Natural killer cell (primary cell): ENCODE results near the gene ZG16. TPM values are rescaled to one million over a fixed set of nuclear protein-coding genes. Genes with fewer than 3 reads are reported as not detected.

ENCODE experiments used
- ATAC-seq, 3 donors: fragments of 150-1000 bp in 2 of 3; fragments of 200-7000 bp in 1 of 3; cut with Tn5 transposase; 1 replicate in 1 of 3; 2 replicates in 2 of 3; pipeline ENCODE4 v1.10.0; 2021; ENCODE audit warnings: mild to moderate bottlenecking in 2 of 3, moderate library complexity in 2 of 3
- DNase-seq, 2 donors: peaks; one replicate each; pipeline versions ENCODE4 v3.0.0 to v3.0.0-alpha.2; 2013 to 2021; ENCODE audit warnings: mixed read lengths in 1 of 2
- H3K27ac ChIP-seq: one replicate; pipeline ENCODE4 v1.5.1; 2013; ENCODE audit warnings: mild to moderate bottlenecking, low read length
- H3K27me3 ChIP-seq: one replicate; pipeline ENCODE4 v1.6.1; 2013; ENCODE audit warnings: low read length; ENCODE audit not compliant: control insufficient read depth, insufficient read depth
- H3K36me3 ChIP-seq: one replicate; pipeline ENCODE4 v1.6.1; 2013; ENCODE audit warnings: low read length; ENCODE audit not compliant: control insufficient read depth, insufficient read depth
- H3K4me1 ChIP-seq: one replicate; pipeline ENCODE4 v1.6.1; 2013; ENCODE audit warnings: low read length; ENCODE audit not compliant: control insufficient read depth, insufficient read depth
- H3K4me3 ChIP-seq: one replicate; pipeline ENCODE4 v1.5.1; 2013; ENCODE audit warnings: low read length
- H3K9me3 ChIP-seq: one replicate; pipeline ENCODE4 v1.6.1; 2013; ENCODE audit warnings: low read length; ENCODE audit not compliant: control insufficient read depth, insufficient read depth
- H3K27ac Mint-ChIP-seq, 2 donors: one replicate each; pipeline ENCODE4 v1.8.0; 2022; ENCODE audit warnings: mild to moderate bottlenecking in 2 of 2, mixed read lengths in 2 of 2, moderate library complexity in 1 of 2
- H3K27me3 Mint-ChIP-seq, 2 donors: one replicate each; pipeline ENCODE4 v1.8.0; 2022; ENCODE audit warnings: low read depth in 2 of 2, mixed read lengths in 2 of 2
- H3K36me3 Mint-ChIP-seq: one replicate; pipeline ENCODE4 v1.8.0; 2022; ENCODE audit warnings: mixed read lengths
- H3K4me1 Mint-ChIP-seq, 2 donors: one replicate each; pipeline ENCODE4 v1.8.0; 2022; ENCODE audit warnings: mixed read lengths in 2 of 2
- H3K4me3 Mint-ChIP-seq: one replicate; pipeline ENCODE4 v1.8.0; 2022; ENCODE audit warnings: mild to moderate bottlenecking, moderate library complexity, mixed read lengths
- H3K9me3 Mint-ChIP-seq, 2 donors: one replicate each; pipeline ENCODE4 v1.8.0; 2022; ENCODE audit warnings: mixed read lengths in 2 of 2
- CTCF ChIP-seq: fragments of 200-600 bp; IDR thresholded peaks from one replicate; pipeline ENCODE4 v1.8.0; 2022; ENCODE audit warnings: antibody characterized with exemption
- WGBS: methylation state at CpG from one replicate; pipeline ENCODE4 v1.1.7; 2013; ENCODE audit warnings: missing lambda C conversion rate; ENCODE audit not compliant: insufficient coverage; 5-methylcytosine and 5-hydroxymethylcytosine counted together
- intact Hi-C: fragments of 100-400 bp; cut with micrococcal nuclease; formaldehyde crosslinking; loops from one replicate; pipeline ENCODE4 v1.14.2; 2022
- total RNA-seq, 4 donors: library from RNA; stranded (reverse); fragments of 120-200 nt in 1 of 4; gene quantifications; one replicate each; pipeline versions ENCODE4 v1.2.3 to v1.2.4, GENCODE V29; 2013 to 2022

Gene ZG16
- total RNA-seq, 3 donors from 2014 or later (not counting 1 experiment from before 2014, with no cell fraction given), result not detected

GRCh38 chr16:29743475-29743826 is 34.6 kb upstream of the ZG16 start:
- no peaks in the 10 kb centered on the region for H3K27me3 Mint-ChIP-seq
- WGBS, result 60% methylated on average over 5 of the region's 5 CpGs
- no peak for DNase-seq
- peaks cover 65 to 89% of the 10 kb centered on the region in 2 donors for H3K4me1 Mint-ChIP-seq
- ATAC-seq, result no peak
- Histone ChIP-seq H3K4me1 (peaks cover 86% of the 10 kb centered on the region), H3K27me3 (no peaks in the 10 kb centered on the region), H3K9me3 (no peaks in the 10 kb centered on the region), H3K4me3 (peak overlapping the region; percentile 100), H3K27ac (peak overlapping the region; percentile 100), H3K36me3 (peaks cover 36% of the 10 kb centered on the region)
- TF ChIP-seq CTCF, result no peak
- no peaks in the 10 kb centered on the region for H3K36me3 Mint-ChIP-seq
- peak overlapping the region; percentile 99 for H3K27ac Mint-ChIP-seq
- H3K9me3 Mint-ChIP-seq, result no peaks in the 10 kb centered on the region
- peak overlapping the region; percentile 100 for H3K4me3 Mint-ChIP-seq
- intact Hi-C loops, result loop anchor here (10.0 kb wide), 1 partner anchor 79 kb away; the partner anchor contains the start of gene SPN

DNA sequence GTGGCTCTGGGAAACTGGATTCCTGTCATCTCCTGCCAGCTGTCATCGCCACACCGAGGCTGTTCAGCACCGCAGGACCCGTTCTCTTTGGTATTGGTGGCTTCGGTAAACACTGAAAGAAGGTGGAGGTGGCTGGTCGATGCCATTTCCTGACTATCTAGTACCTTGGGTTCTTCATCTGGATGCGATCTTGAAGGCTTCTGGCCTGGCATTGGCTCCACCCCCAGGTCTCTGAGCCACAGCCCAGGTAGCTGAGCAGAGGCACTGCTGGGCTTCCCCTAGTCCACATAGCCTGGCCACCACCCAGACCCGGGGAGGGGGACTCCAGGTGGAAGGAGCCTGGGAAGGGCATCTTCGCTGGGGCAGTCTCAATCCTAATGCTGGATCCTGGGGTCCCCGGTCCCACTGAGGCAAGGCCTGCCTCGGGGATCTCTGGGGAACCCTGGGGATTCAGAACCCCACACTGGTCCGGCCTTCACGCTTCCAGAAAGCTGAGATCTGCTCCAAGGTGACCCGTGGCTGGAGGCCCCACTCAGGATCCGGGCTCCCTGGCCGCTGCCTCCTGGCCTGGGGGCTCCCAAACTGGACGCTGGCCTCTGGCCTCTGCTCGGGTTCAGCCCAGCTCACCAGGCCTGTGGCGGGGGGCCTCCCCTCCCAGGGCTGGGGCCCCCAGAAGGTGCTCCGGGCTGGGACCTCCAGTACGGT is 34.1 kb upstream of the ZG16 start:
- peaks cover 85% of the 10 kb centered on the region for H3K4me1 ChIP-seq
- Mint-ChIP-seq H3K27ac (peak overlapping the region; percentile 99), H3K4me3 (peak overlapping the region; percentile 100), H3K27me3 (no peaks in the 10 kb centered on the region), H3K4me1 (peaks cover 60 to 88% of the 10 kb centered on the region in 2 donors), H3K36me3 (no peaks in the 10 kb centered on the region), H3K9me3 (no peaks in the 10 kb centered on the region)
- H3K4me3 ChIP-seq, result peak overlapping the region; percentile 100
- TF ChIP-seq CTCF, result no peak
- DNase-seq (peak; percentile 23 to 75), ATAC-seq (peak in 2 of 3 donors; percentile 8 to 9)
- H3K9me3 ChIP-seq, result no peaks in the 10 kb centered on the region
- no peaks in the 10 kb centered on the region for H3K27me3 ChIP-seq
- 57% methylated on average over 21 of the region's 21 CpGs for WGBS
- peaks cover 36% of the 10 kb centered on the region for H3K36me3 ChIP-seq
- H3K27ac ChIP-seq, result peak overlapping the region; percentile 100
- intact Hi-C loops, result loop anchor here (10.0 kb wide), 1 partner anchor 79 kb away; the partner anchor contains the start of gene SPN

DNA sequence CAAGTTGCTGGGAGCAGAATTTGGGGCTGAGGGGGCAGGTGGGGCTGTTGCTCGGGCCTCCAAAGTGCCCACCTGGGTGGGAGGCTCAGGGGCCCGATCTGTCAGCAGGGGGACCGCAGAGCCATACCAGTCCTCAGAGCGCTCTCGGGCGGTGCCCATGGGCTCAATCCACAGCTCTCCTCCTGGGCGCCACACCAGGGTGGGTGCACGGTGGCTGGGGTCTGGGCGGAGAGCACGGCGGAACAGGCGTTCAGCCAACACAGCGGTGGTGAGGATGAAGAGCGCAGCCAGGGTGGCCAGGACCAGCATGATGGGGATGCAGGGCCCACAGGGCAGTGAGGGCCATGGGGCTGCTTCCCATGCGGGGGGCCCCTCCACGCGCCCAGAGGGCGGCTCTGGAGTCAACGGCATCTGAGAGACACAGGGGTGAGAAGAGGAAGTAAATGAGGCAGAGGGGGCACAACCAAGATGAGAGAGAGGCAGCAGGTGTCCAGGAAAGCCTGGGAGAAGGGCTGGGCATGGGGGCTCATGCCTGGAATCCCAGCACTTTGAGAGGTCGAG is 33.4 kb upstream of the ZG16 start:
- no peaks in the 10 kb centered on the region for H3K9me3 ChIP-seq
- peaks cover 55 to 84% of the 10 kb centered on the region in 2 donors for H3K4me1 Mint-ChIP-seq
- WGBS, result 18% methylated on average over 20 of the region's 20 CpGs
- peak overlapping the region; percentile 100 for H3K4me3 ChIP-seq
- H3K27me3 Mint-ChIP-seq, result no peaks in the 10 kb centered on the region
- H3K36me3 ChIP-seq, result peaks cover 36% of the 10 kb centered on the region
- DNase-seq (peak; percentile 21 to 45), ATAC-seq (no peak)
- TF ChIP-seq CTCF, result no peak
- H3K4me1 ChIP-seq, result peaks cover 82% of the 10 kb centered on the region
- peak overlapping the region; percentile 99 for H3K27ac Mint-ChIP-seq
- H3K9me3 Mint-ChIP-seq, result no peaks in the 10 kb centered on the region
- H3K36me3 Mint-ChIP-seq, result no peaks in the 10 kb centered on the region
- H3K27me3 ChIP-seq, result no peaks in the 10 kb centered on the region
- peak overlapping the region; percentile 100 for H3K4me3 Mint-ChIP-seq
- peak overlapping the region; percentile 100 for H3K27ac ChIP-seq
- intact Hi-C loops, result loop anchor here (1.0 to 10.0 kb wide), 2 partner anchors 41 to 80 kb away; partner anchors contain the start of gene SPN
